Lower leg skin (tissue), 3 donors: ENCODE data around the gene HTR6.

Experiments used
- POLR2A ChIP-seq, 2 donors: fragments of 450-650 bp; IDR thresholded peaks; one replicate each; pipeline ENCODE4 v1.6.1; 2016 to 2017; ENCODE audit warnings: antibody characterized with exemption in 2 of 2, mild to moderate bottlenecking in 1 of 2, moderate library complexity in 1 of 2
- TF ChIP-seq, protein P1 (sequence below), 3 donors: fragments of 450-650 bp; IDR thresholded peaks; one replicate each; pipeline ENCODE4 v1.5.1; 2016; ENCODE audit warnings: antibody characterized with exemption in 3 of 3, mild to moderate bottlenecking in 3 of 3, moderate library complexity in 2 of 3

DNA sequence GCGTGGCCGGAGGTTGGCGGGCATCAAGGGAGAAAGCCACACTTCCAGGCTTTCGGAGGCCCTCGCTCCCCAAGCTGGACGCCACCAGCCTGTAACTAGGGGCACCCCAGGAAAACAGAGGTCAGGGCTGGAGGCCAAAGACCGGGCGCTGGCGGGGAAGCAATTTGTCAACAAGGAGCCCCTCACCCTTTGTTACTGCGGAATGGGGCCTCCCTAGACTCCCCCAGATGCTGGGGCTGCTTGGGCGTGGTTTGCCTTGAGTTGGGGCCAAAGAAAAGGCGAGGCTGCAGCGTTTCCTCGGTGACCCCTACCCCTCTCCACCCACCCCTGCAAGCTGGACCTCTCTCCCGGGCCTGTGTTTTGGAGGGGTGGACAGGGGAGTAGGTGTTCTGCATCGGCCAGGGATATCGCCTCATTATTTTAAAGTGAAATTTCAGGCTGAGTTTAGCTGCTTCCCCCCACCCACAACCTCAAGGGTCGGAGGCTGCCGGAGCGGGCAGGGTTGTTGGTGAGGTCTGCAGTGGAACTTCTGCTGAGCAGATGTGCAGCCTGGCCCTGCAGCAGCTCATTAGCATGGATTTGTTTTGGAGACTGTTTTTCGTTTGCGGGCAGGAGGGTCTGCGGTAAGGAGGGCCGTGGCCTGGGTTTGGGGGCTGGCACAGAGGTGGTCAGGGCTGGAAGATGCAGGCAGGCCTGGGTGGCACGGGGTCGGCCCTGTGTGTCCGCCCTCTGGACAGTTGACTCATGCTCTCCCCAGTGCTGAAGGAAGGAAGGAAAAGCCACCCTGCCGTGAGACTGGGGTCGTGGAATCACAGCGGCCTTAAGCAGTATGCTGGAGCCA is 19.0 kb upstream of the HTR6 start:
- TF ChIP-seq, protein P1, sequence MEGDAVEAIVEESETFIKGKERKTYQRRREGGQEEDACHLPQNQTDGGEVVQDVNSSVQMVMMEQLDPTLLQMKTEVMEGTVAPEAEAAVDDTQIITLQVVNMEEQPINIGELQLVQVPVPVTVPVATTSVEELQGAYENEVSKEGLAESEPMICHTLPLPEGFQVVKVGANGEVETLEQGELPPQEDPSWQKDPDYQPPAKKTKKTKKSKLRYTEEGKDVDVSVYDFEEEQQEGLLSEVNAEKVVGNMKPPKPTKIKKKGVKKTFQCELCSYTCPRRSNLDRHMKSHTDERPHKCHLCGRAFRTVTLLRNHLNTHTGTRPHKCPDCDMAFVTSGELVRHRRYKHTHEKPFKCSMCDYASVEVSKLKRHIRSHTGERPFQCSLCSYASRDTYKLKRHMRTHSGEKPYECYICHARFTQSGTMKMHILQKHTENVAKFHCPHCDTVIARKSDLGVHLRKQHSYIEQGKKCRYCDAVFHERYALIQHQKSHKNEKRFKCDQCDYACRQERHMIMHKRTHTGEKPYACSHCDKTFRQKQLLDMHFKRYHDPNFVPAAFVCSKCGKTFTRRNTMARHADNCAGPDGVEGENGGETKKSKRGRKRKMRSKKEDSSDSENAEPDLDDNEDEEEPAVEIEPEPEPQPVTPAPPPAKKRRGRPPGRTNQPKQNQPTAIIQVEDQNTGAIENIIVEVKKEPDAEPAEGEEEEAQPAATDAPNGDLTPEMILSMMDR (IDR thresholded peaks at IDR 0.05), result no peak
- no peak for TF ChIP-seq POLR2A (IDR thresholded peaks at IDR 0.05)
